ENCODE data around the gene ATXN7L1.

DNA sequence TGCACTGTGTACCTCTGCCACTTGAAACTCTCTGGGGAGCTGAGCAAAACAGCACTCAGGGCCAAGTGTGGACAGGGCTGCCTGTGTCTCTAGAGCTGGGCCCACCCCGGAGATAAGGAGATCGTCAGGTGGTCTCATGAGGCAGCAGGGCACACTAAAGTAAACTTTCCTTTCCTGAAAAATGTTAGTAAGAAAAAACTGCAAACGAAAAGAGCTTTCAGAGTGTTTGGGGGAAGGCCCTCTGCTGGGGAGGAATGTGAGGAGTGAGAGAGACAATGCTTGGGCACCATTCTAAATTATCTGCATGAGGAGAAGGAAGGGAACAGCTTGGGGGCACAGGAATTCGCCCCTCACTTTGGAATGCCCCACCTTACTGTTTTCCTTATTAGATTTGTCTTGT is 127.7 kb downstream of the ATXN7L1 start:
- TF ChIP-seq, protein P1, sequence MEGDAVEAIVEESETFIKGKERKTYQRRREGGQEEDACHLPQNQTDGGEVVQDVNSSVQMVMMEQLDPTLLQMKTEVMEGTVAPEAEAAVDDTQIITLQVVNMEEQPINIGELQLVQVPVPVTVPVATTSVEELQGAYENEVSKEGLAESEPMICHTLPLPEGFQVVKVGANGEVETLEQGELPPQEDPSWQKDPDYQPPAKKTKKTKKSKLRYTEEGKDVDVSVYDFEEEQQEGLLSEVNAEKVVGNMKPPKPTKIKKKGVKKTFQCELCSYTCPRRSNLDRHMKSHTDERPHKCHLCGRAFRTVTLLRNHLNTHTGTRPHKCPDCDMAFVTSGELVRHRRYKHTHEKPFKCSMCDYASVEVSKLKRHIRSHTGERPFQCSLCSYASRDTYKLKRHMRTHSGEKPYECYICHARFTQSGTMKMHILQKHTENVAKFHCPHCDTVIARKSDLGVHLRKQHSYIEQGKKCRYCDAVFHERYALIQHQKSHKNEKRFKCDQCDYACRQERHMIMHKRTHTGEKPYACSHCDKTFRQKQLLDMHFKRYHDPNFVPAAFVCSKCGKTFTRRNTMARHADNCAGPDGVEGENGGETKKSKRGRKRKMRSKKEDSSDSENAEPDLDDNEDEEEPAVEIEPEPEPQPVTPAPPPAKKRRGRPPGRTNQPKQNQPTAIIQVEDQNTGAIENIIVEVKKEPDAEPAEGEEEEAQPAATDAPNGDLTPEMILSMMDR (IDR thresholded peaks at IDR 0.05), result no peak
- no peak for TF ChIP-seq POLR2A (IDR thresholded peaks at IDR 0.05)

Data from Peyer's patch (tissue), 4 donors.